Measurements from ENCODE around the gene BOLL.
"Not testable (repeated sequence)": the region's sequence is repeated elsewhere in the genome, so short reads cannot be mapped to it uniquely, and the experiment has no call there.

Gene BOLL

DNA sequence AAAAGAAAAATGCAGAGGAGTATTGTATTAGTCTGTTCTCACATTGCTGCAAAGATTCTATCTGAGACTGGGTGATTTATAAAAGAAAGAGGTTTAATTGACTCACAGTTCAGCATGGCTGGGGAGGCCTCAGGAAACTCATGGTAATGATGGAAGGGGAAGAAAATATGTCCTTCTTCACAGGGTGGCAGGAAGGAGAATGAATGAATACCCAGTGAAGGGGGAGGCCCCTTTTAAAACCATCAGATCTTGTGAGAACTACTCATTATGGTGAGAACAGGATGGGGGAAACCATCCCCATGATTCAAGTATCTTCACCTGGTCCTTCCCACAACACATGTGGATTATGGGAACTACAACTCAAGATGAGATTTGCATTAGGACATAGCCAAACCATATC is 10.2 kb upstream of the BOLL start:
- DNase-seq: no peak

DNA sequence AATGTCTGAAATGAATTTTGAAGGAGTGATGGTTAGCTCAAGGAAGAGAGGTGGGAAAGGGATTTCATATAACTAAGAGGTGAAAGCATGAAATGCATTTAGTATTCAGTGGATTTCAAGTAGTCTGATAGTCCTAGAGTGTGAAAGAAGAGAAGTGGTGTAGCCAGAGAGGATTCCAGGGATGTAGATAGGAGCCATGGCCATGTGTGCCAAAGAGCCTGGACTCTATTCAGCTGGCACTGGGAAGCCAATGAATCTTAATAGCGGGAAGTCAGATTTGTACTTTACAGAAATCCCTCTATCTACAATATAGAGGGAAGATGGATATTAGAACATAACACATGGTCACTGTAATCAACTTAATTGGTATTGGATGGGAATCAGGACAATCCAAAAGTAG is 8.3 kb upstream of the BOLL start:
- DNase-seq: no peak

DNA sequence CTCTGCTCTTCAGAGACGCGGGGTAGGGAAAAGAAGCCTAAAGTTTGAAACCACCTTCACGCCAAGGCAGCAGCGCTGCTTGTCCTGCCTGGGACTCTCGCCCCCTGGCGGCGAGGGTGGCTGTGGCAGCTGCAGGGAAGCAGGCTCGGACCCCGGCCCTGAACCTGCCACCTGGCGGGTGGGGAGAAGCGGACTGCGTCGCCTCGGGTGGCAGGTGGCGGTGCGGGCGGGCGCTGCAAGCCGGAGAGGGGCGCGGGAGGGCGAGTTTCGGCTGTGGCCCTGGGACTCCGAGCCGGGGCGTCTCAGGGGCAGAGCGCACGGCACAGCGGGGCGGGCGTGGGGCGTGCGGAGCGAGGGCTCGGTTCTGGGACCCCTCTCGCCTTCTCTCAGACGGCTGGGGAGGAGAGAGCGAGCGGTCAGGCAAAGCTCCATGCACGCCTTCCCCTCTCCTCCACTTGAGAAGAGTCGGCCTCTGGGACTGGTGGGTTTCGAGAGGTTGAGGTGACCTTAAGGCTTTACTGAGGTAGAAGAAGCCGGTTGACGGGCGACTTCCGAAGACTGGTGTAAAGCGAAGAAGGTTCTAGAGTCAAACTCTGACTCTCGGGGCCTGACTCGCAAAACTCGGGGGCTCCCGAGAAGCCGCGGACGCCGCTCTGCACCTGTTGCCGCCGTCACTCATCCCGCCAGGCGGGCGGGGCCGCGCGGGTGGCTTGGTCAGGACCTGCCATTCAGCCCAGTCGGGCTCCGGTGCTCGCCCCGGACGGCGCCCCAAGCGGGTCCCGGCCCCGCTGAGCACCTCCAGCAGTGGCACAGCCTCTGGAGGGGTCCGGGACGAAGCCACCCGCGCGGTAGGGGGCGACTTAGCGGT is 1.1 kb upstream of the BOLL start:
- DNase-seq: peak; percentile 13 to 46 (median 28)

DNA sequence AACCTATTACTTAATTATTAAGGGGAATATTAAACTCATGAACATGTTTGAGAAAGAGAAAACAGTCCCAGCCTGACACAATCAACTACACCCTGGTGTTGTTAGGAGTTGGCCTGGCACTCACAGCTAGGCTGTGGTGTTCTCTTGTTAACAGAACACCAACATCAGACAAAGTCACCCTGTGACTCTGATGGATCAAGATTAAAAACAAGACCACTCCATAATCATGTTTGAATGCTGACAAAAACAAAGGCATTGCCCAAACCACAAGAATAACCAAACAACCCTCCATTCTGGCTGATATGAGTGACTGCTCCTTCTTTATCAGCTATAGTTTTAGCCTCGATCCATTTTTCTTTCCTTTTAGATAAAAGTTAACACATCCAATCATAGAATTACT is 3.0 kb downstream of the BOLL start:
- DNase-seq: no peak

DNA sequence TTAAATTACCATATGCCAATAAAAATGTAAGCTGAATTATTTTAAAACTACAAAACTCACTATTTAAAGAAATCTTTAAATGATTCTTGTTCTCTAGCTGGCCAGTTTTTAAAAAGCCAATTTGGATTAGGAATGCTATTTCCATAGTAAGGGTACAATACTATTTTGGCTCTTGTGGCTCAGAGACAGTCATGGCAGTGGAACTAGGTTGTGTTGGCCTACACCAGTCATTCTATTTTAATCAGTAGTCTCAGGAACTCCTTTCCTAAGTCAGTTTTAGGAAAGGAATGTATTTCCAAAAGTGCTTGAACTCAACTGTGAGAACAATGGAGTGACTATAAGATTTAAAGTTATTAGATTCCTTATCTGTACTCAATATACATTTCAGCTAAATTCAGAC is 5.9 kb downstream of the BOLL start:
- DNase-seq: no peak

DNA sequence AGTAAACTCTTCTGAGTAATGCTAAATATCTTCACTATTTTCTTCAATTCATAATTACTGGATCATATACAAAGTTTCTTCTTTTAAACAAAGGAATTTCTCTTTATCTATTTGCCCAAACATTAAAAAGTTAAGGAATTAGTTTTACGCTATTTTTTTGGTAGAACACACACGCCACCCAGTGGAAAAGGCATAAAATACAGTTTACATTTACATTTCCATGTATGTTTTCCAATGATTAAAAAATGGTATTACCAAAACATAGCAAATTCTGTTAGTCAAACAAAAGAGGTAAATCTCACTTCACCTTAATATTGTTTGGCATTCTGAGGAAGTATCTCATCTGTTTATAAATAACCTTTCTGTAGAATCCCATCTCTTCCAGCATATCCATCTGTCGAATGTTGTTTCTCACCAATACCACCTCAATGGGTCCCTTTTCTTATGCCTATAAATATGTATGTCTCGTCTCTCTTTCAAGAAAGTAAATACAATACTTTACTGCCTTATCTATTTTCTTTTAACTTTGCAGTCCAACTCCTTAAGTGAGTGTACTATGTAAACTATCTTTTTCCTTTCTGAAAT is 7.2 kb downstream of the BOLL start:
- no peak for DNase-seq

DNA sequence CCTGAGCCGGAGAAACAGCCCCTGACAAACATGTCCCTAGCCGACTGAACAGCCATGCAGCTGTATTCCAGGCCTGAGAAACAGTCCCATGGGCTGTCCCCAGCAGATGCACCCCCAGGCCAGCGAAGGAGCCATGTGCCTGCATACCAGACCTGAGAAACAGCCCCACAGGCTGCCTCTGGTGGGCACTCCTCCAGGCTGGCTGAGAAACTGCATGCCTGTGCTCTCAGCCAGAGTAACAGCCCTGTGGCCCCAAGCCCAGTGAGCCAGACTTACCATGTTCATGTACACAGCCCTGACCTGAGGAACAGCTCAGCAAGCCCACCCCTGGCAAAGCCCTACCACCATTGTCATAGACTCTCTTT is 24.8 kb downstream of the BOLL start:
- DNase-seq: no peak

DNA sequence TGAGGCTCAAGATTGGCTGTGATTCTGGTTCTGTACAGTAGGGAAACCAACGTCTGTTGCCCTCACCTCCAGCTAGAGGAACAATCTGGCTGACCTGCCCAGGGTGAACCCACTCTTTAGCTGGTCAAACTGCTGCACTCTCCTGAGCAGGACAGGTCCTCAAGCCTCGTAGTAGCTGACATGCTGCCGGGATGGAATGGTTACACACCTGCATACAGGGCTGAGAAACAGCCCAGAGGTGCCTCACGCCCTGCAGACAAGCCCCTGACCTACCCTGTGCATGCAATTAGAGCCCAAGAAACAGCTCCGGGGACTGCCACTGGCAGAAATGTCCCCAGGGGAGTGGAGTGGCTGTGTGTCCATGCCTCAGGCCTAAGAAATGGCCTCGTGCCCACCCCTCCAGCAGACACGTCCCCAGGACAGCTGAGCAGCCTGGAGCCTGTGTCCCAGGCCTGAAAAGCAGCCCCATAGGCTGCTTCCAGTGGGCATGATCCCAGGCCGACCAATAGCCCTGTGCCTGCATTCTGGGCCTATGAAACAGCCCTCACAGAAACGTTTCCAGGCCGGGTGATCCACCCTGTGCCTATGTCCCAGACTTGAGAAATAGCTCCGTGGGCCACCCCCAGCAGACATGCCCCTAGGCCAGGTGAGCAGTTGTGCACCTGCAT is 25.4 kb downstream of the BOLL start:
- DNase-seq: no peak

DNA sequence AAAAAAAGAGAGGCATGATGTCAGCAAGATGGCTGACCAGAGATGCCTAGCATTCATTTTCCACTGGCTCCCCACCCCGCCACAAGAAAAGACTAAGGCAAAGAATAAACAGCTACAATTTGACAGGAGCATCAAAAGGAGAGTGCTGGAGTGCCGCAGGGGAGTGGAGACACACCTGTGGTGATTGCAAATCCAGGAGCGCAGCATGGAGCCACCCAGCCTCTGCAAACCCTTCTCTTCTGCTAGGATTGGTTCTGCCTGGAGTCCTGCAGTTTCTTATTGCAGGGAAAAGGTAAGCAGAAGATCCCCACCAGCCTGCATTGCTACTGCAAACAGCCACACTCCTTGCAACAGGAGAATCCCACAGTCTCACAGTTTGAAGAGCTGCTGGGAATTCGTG is 26.1 kb downstream of the BOLL start:
- DNase-seq: no peak

DNA sequence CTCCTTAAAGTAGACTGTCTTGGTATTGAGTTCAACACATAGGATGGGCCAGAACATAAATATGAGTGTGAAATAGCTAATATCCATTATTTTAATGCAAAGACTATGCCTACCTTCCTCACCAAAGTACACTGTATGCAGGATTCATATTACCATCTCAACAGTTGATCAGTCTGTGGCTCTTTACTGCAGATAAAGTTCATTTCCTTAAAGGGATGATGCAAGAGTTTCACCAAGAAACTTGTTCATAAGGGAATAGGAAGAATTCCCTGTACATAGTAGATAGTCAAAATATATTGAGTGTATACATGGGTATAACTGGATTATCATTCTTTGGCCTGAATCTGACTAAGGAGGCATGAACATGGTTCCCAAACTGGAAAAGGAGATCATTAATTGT is 44.9 kb downstream of the BOLL start:
- DNase-seq: no peak

DNA sequence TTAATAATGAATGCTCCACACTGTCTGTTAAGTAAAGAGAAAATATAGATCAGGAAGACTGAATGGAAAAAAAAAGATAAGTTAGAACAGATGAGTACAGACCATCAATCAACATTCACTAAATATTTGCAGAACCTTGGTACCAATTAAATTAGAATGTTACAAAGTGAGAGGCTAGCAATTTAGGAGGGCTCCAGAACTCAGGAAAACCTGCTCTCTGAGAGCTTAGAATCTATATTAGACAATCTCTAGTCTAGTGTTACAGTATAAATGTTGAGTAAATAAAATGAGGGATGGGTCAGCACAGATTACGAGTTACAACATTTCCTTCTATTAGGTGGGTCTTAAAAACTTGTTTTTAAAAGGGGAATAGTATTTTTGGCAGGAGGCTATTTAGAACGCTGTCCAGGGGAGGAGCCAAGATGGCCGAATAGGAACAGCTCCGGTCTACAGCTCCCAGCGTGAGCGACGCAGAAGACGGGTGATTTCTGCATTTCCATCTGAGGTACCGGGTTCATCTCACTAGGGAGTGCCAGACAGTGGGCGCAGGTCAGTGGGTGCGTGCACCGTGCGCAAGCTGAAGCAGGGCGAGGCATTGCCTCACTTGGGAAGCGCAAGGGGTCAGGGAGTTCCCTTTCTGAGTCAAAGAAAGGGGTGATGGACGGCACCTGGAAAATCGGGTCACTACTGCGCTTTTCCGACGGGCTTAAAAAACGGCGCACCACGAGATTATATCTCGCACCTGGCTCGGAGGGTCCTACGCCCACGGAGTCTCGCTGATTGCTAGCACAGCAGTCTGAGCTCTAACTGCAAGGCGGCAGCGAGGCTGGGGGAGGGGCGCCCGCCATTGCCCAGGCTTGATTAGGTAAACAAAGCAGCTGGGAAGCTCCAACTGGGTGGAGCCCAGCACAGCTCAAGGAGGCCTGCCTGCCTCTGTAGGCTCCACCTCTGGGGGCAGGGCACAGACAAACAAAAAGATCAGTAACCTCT is 56.3 kb downstream of the BOLL start:
- DNase-seq: not testable (repeated sequence)

DNA sequence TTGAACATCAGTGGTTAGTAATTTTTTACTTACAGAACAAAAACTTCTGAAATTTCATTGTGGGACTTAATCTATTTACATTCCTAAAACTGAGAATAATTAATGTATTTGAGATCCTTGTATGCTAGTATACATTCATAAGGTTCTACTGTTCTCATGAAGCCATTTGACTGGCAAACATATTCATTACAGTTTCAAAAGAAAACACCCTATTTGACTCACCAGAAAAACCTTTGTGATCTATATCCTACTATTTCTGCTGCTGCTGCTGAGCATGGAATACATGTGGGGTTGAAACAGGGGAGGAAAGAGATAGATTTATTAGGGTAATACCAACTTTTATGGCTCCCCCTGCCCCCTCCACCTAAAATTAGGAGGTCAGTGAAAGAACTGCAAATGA is 58.1 kb downstream of the BOLL start:
- DNase-seq: no peak

DNA sequence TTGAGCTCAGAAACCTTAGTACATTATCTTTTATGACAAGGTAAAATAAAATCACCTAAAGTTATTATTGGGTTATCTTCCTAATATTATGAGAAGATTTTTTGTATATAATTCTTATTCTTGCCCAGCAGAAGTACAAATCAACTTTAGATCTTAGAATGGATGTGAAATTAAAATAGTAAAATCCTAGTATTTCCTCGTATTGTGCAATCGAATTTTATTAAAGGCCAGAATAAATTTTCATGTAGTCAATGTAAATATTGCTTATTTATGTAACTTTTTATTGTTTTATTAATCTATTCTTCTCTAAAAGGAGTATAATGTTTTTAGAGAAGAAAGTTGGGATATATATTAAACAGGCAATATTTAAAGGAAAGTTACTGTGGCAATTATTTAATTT is 67.3 kb downstream of the BOLL start:
- no peak for DNase-seq

DNA sequence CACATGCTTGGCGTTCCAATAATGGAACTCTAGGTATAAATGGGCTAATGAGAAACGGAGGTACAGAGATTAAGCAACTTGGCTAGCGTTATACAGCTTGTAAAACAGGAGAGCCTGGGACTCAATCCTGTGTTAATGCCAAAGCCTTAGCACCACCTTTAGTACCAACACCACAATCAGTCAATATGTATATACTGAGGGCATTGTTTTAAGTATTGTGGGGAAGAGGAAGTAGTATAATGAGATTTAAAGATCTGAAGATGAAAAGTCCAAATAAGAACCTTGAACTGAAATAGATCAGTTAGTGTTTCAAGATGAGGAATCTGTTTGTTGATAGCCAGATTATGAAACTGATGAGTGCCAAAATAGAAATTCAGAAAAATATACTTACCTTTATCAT is 71.8 kb downstream of the BOLL start:
- DNase-seq: no peak

DNA sequence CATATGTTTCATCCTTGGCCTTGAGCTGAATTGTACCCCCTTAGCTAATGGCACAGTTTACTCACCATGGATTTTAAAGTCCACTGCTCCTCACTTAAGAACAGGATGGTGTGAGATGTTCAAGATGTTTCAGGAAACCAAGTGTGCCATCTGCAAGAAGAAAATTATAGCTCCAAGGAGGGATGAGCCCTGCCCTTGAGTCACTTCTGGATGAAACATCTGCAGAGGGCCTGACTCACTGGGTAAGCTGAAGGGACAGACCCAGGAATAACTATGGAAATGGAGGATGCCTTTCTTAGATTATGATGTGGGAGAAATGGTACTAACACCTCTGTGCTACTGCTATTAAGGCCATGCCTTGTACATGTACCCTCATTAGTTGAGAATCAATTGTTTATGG is 73.5 kb downstream of the BOLL start:
- no peak for DNase-seq

DNA sequence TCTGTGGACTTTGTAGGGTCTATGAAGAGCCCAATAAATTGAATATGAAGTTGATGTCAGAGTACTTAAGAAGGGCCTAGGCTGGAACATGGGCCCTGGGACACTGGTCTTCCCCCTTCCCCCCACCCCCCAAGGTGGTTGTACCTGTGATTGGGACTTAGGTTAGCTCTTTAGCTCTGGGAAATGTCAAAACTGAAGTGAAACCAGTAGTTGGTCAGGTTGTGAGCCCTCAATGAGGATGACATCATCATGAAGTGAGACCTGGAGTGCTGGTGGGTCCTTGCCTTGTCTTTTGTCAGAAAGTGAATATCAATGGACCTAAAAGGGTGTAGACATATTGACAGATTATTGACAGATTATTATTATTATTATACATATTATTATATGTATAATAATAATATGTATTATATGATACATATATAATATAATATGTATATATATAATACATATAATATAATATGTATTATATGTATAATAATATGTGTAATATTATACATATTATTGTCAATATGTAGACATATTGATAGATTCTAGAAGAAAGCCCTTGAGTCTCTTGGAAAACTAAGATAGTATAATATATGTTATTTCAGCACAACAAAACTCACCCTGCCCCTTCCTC is 74.6 kb downstream of the BOLL start:
- no peak for DNase-seq

DNA sequence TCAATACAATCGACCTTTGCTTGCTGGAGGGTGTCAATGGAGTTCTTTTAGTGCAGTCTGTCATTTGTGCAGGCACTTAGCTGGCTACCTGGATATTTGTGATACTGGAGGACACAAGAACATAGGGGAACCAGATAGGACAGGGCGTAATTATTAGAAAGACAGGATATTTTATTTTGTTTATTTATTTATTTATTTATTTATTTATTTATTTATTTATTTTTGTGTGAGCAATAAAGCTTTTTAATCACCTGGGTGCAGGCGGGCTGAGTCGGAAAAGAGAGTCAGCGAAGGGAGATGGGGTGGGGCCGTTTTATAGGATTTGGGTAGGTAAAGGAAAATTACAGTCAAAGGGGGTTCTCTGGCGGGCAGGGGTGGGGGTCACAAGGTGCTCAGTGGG is 76.0 kb downstream of the BOLL start:
- DNase-seq: not testable (repeated sequence)

DNA sequence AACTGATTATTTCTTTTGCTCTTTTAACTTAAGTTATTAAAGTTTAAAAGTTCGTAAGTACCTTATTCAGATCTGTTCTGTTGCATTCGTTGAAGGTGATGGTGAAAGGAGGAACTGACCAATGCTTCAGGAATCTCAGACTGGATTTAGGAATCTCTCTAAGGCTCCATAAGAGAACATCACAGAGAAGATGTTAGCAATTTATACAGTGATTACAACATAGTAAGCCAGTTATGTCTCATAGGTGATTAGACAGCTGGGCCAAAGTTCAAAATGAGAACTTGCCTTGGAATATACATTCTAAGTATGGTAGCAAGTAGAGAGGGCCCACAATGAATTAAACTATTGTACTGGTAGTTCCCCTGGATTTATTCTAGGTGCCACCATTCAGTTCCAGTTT is 76.8 kb downstream of the BOLL start:
- no peak for DNase-seq

DNA sequence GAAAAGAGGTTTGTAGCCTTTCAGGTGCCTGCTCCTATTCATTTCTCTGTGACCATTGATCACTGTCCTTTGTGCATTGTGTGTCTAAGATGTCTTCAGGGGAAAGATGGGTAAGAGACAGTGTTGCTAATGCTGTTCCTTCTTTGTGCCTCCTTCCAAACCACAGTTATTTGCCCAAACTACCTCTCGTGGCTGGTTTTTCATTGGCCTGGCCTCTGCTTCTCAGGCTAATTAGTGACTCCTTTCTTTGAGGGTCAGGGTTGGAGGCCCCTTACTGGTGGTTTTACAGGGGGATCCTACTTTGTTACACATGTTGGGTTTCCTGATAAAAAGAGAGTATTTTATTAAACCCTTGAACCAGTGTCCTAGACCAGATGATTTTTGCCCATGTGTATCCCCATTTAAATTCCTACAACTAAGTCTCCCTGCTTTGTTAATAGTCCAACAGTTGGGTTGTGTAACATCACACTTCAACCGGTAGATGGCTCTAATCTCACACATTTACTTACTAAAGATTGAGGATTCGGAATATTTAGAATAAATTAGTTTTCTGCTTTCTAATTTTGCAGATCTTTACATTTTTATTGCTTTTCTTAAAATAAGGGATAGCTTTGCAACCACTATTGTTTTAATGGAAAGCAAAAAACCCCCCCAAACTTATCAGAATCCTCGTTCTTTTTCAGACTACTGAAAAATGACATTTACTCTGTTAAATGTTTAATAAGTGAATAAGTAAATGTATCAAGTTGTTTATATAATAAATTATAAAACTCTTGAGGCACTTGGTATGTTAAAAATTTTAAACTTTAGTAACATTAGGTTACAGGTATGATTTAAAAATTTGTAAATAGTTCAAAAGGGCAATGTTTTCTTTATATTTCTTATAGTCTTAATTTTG is 77.6 kb downstream of the BOLL start:
- DNase-seq: no peak

DNA sequence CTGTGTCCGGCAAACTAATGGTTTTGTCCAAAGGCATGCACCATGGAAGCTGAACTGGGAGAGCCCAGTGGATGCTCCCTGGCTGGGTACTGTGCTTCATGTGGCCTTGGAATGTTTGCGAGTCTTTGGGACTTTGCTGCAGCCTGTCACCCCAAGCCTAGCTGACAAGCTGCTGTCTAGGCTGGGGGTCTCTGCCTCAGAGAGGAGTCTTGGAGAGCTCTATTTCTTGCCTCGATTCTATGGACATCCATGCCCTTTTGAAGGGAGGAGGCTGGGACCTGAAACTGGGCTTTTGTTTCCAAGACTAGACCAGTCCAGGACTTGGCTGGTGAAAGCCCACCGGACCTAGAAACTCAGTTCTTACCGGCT is 78.3 kb downstream of the BOLL start:
- DNase-seq: no peak
